Caco-2 (cell line): ENCODE results near the gene AFMID. TPM values are rescaled to one million over a fixed set of nuclear protein-coding genes. Genes with fewer than 3 reads are reported as not detected.

Experiments
- BruUV-seq: library from RNA; stranded (reverse); fragments of 400-500 nt; replicated peaks from 2 replicates; lab custom pipeline; 2021; lab: Mats Ljungman, UMichigan
- CTCF ChIA-PET: fragments of 300-600 bp; sonication (Branson Sonifier 250); formaldehyde crosslinking; loops from one replicate; lab custom pipeline; 2022; ENCODE audit warnings: antibody characterized with exemption; lab: Charles Lee
- POLR2A ChIA-PET: fragments of 300-600 bp; sonication (Branson Sonifier 250); formaldehyde crosslinking; loops from one replicate; lab custom pipeline; 2022; ENCODE audit warnings: antibody characterized with exemption; lab: Charles Lee
- DNase-seq, 2 experiments: peaks; one replicate each; pipeline versions ENCODE4 v3.0.0 to v3.0.0-alpha.2; 2020 to 2022
- H3K27me3 ChIP-seq: replicated peaks from 2 replicates; pipeline ENCODE4 v1.6.0; 2011; ENCODE audit warnings: low read length; ENCODE audit not compliant: control insufficient read depth, insufficient read depth
- H3K36me3 ChIP-seq: 2 replicates; pipeline ENCODE4 v1.5.1; 2011; ENCODE audit warnings: low read length; ENCODE audit not compliant: control insufficient read depth, insufficient read depth
- H3K4me1 ChIP-seq: fragments of 250-450 bp; sonication (Bioruptor Pico); 2 replicates; pipeline ENCODE4 v1.5.1; 2020; ENCODE audit warnings: mild to moderate bottlenecking
- H3K4me3 ChIP-seq: 2 replicates; pipeline ENCODE4 v1.5.1; 2011; ENCODE audit warnings: low read depth, mild to moderate bottlenecking, control low read depth, low read length
- H3K9me3 ChIP-seq: fragments of 250-450 bp; sonication (Bioruptor Pico); 2 replicates; pipeline ENCODE4 v1.5.1; 2020; ENCODE audit warnings: mild to moderate bottlenecking, moderate library complexity
- H3K27ac Mint-ChIP-seq: one replicate; pipeline ENCODE4 v1.8.0; 2022; ENCODE audit warnings: mixed read lengths; ENCODE audit not compliant: unreplicated experiment
- H3K27me3 Mint-ChIP-seq: one replicate; pipeline ENCODE4 v1.8.0; 2022; ENCODE audit warnings: mixed read lengths; ENCODE audit not compliant: insufficient read depth, unreplicated experiment
- H3K36me3 Mint-ChIP-seq: one replicate; pipeline ENCODE4 v1.8.0; 2022; ENCODE audit warnings: mild to moderate bottlenecking, mixed read lengths; ENCODE audit not compliant: insufficient read depth, unreplicated experiment
- H3K4me1 Mint-ChIP-seq: one replicate; pipeline ENCODE4 v1.8.0; 2022; ENCODE audit warnings: low read depth, mixed read lengths; ENCODE audit not compliant: unreplicated experiment
- H3K4me3 Mint-ChIP-seq: one replicate; pipeline ENCODE4 v1.8.0; 2022; ENCODE audit warnings: mild to moderate bottlenecking, moderate library complexity, mixed read lengths; ENCODE audit not compliant: unreplicated experiment
- H3K9me3 Mint-ChIP-seq: one replicate; pipeline ENCODE4 v1.8.0; 2022; ENCODE audit warnings: mixed read lengths; ENCODE audit not compliant: unreplicated experiment
- intact Hi-C: fragments of 100-400 bp; cut with micrococcal nuclease; formaldehyde crosslinking; loops from one replicate; pipeline ENCODE4 v1.10.0; 2022; ENCODE audit not compliant: unreplicated experiment
- total RNA-seq: library from RNA; stranded (reverse); gene quantifications from 2 replicates; pipeline ENCODE4 v1.2.3, GENCODE V29; 2022
- TF ChIP-seq, protein P1 (sequence below), 2 experiments: fragments of 200-600 bp in 1 of 2; IDR thresholded peaks; 1 replicate in 1 of 2; 2 replicates in 1 of 2; pipeline versions ENCODE4 v1.5.1 to v1.8.0; 2011 to 2022; ENCODE audit warnings: antibody characterized with exemption in 1 of 2, control low read depth in 1 of 2, inconsistent platforms in 1 of 2, low read depth in 1 of 2, low read length in 1 of 2, mild to moderate bottlenecking in 1 of 2, moderate library complexity in 1 of 2; ENCODE audit not compliant: insufficient read depth in 1 of 2, severe bottlenecking in 1 of 2, unreplicated experiment in 1 of 2

The AFMID gene
- total RNA-seq, 1 experiment from 2014 or later, result 83.0 TPM

DNA sequence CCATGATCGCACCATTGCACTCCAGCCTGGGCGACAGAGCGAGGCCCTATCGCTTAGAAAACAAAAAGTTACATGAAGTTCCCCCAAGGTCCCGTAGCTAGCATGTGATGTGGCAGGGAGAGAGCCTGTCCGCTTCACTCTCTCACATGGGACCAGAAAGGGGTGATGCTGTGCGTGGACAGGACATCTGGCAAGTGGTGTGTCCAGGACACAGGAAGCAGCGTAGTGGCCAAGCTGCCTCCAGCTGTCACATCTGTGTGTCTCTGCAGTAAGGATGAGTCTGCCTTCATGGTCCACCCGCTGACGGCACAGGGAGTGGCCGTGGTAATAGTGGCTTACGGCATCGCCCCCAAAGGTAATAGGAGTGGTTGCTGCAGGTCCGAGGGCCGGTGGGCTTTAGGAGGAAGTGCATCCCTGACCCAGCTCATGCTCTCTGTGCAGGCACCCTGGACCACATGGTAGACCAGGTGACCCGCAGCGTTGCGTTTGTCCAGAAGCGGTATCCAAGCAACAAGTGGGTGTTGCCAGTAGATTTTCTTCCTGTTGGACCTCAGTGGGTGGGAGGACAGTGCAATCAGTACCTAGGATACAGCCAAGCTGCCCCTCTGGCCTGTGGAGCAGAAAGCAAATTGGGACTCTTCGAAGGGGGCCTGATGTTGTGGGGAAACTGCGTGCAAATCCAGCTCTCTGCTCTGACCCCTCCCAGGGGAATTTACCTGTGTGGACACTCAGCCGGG is 17.4 kb downstream of the AFMID start:
- H3K4me3 ChIP-seq, result no peak overlapping the region
- Mint-ChIP-seq H3K4me1 (no peaks in the 10 kb centered on the region), H3K4me3 (no peak overlapping the region), H3K27ac (no peak overlapping the region), H3K36me3 (peaks cover under 1% of the 10 kb centered on the region), H3K27me3 (no peaks in the 10 kb centered on the region), H3K9me3 (no peaks in the 10 kb centered on the region)
- TF ChIP-seq, protein P1, sequence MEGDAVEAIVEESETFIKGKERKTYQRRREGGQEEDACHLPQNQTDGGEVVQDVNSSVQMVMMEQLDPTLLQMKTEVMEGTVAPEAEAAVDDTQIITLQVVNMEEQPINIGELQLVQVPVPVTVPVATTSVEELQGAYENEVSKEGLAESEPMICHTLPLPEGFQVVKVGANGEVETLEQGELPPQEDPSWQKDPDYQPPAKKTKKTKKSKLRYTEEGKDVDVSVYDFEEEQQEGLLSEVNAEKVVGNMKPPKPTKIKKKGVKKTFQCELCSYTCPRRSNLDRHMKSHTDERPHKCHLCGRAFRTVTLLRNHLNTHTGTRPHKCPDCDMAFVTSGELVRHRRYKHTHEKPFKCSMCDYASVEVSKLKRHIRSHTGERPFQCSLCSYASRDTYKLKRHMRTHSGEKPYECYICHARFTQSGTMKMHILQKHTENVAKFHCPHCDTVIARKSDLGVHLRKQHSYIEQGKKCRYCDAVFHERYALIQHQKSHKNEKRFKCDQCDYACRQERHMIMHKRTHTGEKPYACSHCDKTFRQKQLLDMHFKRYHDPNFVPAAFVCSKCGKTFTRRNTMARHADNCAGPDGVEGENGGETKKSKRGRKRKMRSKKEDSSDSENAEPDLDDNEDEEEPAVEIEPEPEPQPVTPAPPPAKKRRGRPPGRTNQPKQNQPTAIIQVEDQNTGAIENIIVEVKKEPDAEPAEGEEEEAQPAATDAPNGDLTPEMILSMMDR (IDR thresholded peaks at IDR 0.05; ENCODE audit: insufficient read depth in 1 of 2, low read depth in 1 of 2, low read length in 1 of 2, severe bottlenecking in 1 of 2, unreplicated experiment in 1 of 2), result no peak
- DNase-seq, result no peak
- ChIA-PET POLR2A (interaction anchor here (1.0 kb wide), 1 partner anchor 18 kb away, joined by 3 read pairs; the partner anchor contains the start of genes AFMID and TK1), CTCF (interaction anchor here (1.7 to 2.9 kb wide), 2 partner anchors 18 to 28 kb away, joined by 4 to 9 read pairs; partner anchors contain the start of genes AFMID and TK1)
- peaks cover 2% of the 10 kb centered on the region for H3K4me1 ChIP-seq
- H3K9me3 ChIP-seq, result no peaks in the 10 kb centered on the region
- intact Hi-C loops, result no loop called here
- H3K27me3 ChIP-seq, result no peaks in the 10 kb centered on the region
- peaks cover 2% of the 10 kb centered on the region for H3K36me3 ChIP-seq
- no TSS peak for BruUV-seq

DNA sequence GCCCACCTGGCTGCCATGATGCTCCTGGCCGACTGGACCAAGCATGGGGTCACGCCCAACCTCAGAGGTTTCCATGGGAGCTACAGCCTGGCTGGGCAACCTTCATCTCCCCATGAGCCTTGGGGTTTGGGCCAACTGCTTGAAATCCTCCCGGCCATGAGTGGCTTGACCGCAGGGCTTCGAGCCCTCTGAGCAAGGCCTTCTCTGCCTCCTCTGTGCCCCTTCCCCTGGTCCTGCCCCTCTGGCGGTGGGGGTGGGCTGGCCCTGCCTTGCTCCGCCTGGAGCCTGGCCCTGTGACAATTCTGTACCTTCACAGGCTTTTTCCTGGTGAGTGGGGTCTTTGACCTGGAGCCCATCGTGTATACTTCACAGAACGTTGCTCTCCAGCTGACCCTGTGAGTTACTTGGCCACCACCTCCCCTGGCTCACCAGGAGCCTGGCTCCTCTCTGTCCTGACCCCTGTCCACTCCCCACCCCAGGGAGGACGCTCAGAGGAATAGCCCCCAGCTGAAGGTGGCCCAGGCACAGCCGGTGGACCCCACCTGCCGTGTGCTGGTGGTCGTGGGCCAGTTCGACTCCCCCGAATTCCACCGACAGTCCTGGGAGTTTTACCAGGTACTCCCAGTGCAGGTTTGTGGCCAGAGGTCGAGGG is 18.1 kb downstream of the AFMID start:
- BruUV-seq, result no TSS peak
- Mint-ChIP-seq H3K9me3 (no peaks in the 10 kb centered on the region), H3K4me3 (no peak overlapping the region), H3K27ac (no peak overlapping the region), H3K4me1 (no peaks in the 10 kb centered on the region), H3K36me3 (peaks cover 4% of the 10 kb centered on the region), H3K27me3 (no peaks in the 10 kb centered on the region)
- Histone ChIP-seq H3K4me1 (no peaks in the 10 kb centered on the region), H3K36me3 (peaks cover 2% of the 10 kb centered on the region), H3K4me3 (no peak overlapping the region), H3K9me3 (no peaks in the 10 kb centered on the region), H3K27me3 (no peaks in the 10 kb centered on the region)
- POLR2A ChIA-PET, result interaction anchor here (1.0 kb wide), 1 partner anchor 18 kb away, joined by 3 read pairs; the partner anchor contains the start of genes AFMID and TK1
- no peak for DNase-seq
- intact Hi-C loops, result no loop called here
- CTCF ChIA-PET, result interaction anchor here (1.7 to 2.9 kb wide), 2 partner anchors 19 to 29 kb away, joined by 4 to 9 read pairs; partner anchors contain the start of genes AFMID and TK1
- TF ChIP-seq, protein P1 (IDR thresholded peaks at IDR 0.05; ENCODE audit: insufficient read depth in 1 of 2, low read depth in 1 of 2, low read length in 1 of 2, severe bottlenecking in 1 of 2, unreplicated experiment in 1 of 2), result no peak

DNA sequence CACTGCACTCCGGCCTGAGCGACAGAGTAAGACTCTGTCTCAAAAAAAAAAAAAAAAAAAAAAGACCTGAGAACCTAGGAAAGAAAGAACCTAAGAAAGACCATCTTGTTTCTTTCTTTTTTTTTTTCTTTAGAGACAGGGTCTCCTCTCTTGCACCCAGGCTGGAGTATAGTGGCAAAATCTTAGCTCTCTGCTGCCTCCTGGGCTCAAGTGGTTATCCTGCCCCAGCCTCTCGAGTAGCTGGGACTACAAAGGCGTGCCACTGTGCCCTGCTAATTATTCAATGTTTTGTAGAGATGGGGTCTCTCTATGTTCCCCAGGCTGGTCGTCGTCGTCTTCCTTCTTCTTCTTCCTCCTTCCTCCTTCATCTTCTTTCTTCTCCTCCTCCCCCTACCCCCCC is 19.1 kb downstream of the AFMID start:
- TF ChIP-seq, protein P1 (IDR thresholded peaks at IDR 0.05; ENCODE audit: insufficient read depth in 1 of 2, low read depth in 1 of 2, low read length in 1 of 2, severe bottlenecking in 1 of 2, unreplicated experiment in 1 of 2), result no peak
- Mint-ChIP-seq H3K36me3 (peaks cover 6% of the 10 kb centered on the region), H3K4me1 (no peaks in the 10 kb centered on the region), H3K4me3 (no peak overlapping the region), H3K9me3 (no peaks in the 10 kb centered on the region), H3K27me3 (no peaks in the 10 kb centered on the region), H3K27ac (no peak overlapping the region)
- H3K36me3 ChIP-seq, result no peaks in the 10 kb centered on the region; the same call in 1 of the 2 replicates
- intact Hi-C loops, result no loop called here
- no peaks in the 10 kb centered on the region for H3K27me3 ChIP-seq
- ChIA-PET POLR2A (no interaction called here), CTCF (interaction anchor here (0.7 to 1.7 kb wide), 4 partner anchors 20 to 140 kb away, joined by 4 to 5 read pairs (median 4); partner anchors contain the start of gene TK1)
- DNase-seq, result no peak
- no TSS peak for BruUV-seq
- H3K9me3 ChIP-seq, result no peaks in the 10 kb centered on the region
- H3K4me3 ChIP-seq, result no peak overlapping the region
- H3K4me1 ChIP-seq, result no peaks in the 10 kb centered on the region
